SK-N-SH (cell line): Measurements from ENCODE around the gene MAP2K2. TPM values are rescaled to one million over a fixed set of nuclear protein-coding genes. Genes with fewer than 3 reads are reported as not detected.

Experiments used
- CTCF ChIA-PET: fragments of 300-600, 350-600 bp; formaldehyde crosslinking; extraction: SDS; loops from one replicate; lab custom pipeline; 2021; lab: Yijun Ruan, JAX
- POLR2A ChIA-PET: fragments of 350-600 bp; sonication (Branson Sonifier 250); formaldehyde crosslinking; extraction: SDS; loops from one replicate; lab custom pipeline; 2020; ENCODE audit warnings: antibody characterized with exemption, inconsistent platforms; lab: Yijun Ruan, JAX
- DNase-seq: peaks from one replicate; pipeline ENCODE4 v3.0.0; 2012
- H2AFZ ChIP-seq: fragments of 200-600 bp; sonication (generic); 2 replicates; pipeline ENCODE4 v1.8.1; 2016; ENCODE audit warnings: antibody characterized with exemption, mild to moderate bottlenecking, low read depth
- H3F3A ChIP-seq: fragments of 200-600 bp; sonication (generic); replicated peaks from 2 replicates; pipeline ENCODE3; 2016; ENCODE audit warnings: antibody characterized with exemption, mild to moderate bottlenecking; ENCODE audit not compliant: insufficient read depth
- H3K27ac ChIP-seq, 2 experiments: fragments of 200-500 bp in 1 of 2; fragments of 200-600 bp in 1 of 2; sonication (Bioruptor generic) in 1 of 2; sonication (generic), shearing (Covaris generic) in 1 of 2; 2 replicates each; pipeline versions ENCODE4 v1.5.1 to v1.6.1; 2014 to 2016; ENCODE audit warnings: low read depth in 2 of 2, inconsistent platforms in 1 of 2, low read length in 1 of 2, mild to moderate bottlenecking in 1 of 2, mixed read lengths in 1 of 2
- H3K27me3 ChIP-seq: fragments of 200-600 bp; sonication (generic), shearing (Covaris generic); 2 replicates; pipeline ENCODE4 v1.6.1; 2016; ENCODE audit warnings: mixed run types; ENCODE audit not compliant: insufficient read depth
- H3K36me3 ChIP-seq, 2 experiments: fragments of 200-500 bp in 1 of 2; fragments of 200-600 bp in 1 of 2; sonication (Bioruptor generic) in 1 of 2; sonication (generic) in 1 of 2; replicated peaks in 1 of 2; 2 replicates each; pipeline versions ENCODE3 to v1.5.1; 2014 to 2016; ENCODE audit warnings: low read length in 1 of 2, mild to moderate bottlenecking in 1 of 2; ENCODE audit not compliant: insufficient read depth in 2 of 2, control insufficient read depth in 1 of 2
- H3K4me1 ChIP-seq, 2 experiments: fragments of 200-500 bp in 1 of 2; fragments of 200-600 bp in 1 of 2; sonication (Bioruptor generic) in 1 of 2; sonication (generic), shearing (Covaris generic) in 1 of 2; 2 replicates each; pipeline versions ENCODE4 v1.5.1 to v1.6.1; 2014 to 2016; ENCODE audit warnings: low read depth in 1 of 2, low read length in 1 of 2, mixed run types in 1 of 2; ENCODE audit not compliant: insufficient read depth in 2 of 2, control insufficient read depth in 1 of 2
- H3K4me2 ChIP-seq: fragments of 200-600 bp; sonication (generic), shearing (Covaris generic); 2 replicates; pipeline ENCODE4 v1.6.1; 2017; ENCODE audit warnings: mixed run types
- H3K4me3 ChIP-seq, 2 experiments: fragments of 200-500 bp in 1 of 2; fragments of 200-600 bp in 1 of 2; sonication (Bioruptor generic) in 1 of 2; sonication (generic), shearing (Covaris generic) in 1 of 2; 2 replicates each; pipeline versions ENCODE4 v1.5.1 to v1.8.1; 2014 to 2016; ENCODE audit warnings: low read depth in 2 of 2, inconsistent platforms in 1 of 2, low read length in 1 of 2, mild to moderate bottlenecking in 1 of 2, mixed read lengths in 1 of 2, moderate library complexity in 1 of 2
- H3K79me2 ChIP-seq: fragments of 200-600 bp; sonication (generic); 2 replicates; pipeline ENCODE4 v1.8.1; 2017; ENCODE audit warnings: mild to moderate bottlenecking; ENCODE audit not compliant: insufficient read depth
- H3K9ac ChIP-seq: fragments of 200-600 bp; sonication (generic); 2 replicates; pipeline ENCODE4 v1.6.1; 2017; ENCODE audit warnings: mixed run types
- H3K9me2 ChIP-seq: fragments of 200-600 bp; sonication (generic); 2 replicates; pipeline ENCODE4 v1.6.1; 2017; ENCODE audit warnings: mixed run types
- H3K9me3 ChIP-seq: fragments of 200-600 bp; sonication (generic); 2 replicates; pipeline ENCODE4 v1.6.1; 2017; ENCODE audit warnings: mixed run types, mild to moderate bottlenecking, moderate library complexity
- H4K20me1 ChIP-seq: fragments of 200-600 bp; sonication (generic); 2 replicates; pipeline ENCODE4 v1.6.1; 2017; ENCODE audit warnings: mild to moderate bottlenecking, mixed run types; ENCODE audit not compliant: insufficient read depth
- CHD2 ChIP-seq: fragments of 150-350 bp; IDR thresholded peaks from 2 replicates; pipeline ENCODE4 v1.6.1; 2018; ENCODE audit warnings: low read length; ENCODE audit not compliant: partially characterized antibody
- CTCF ChIP-seq: fragments of 200-600 bp; sonication (generic); IDR thresholded peaks from 2 replicates; pipeline ENCODE4 v1.6.1; 2017; ENCODE audit warnings: antibody characterized with exemption, mild to moderate bottlenecking, moderate library complexity
- EZH2phosphoT487 ChIP-seq: fragments of 200-600 bp; sonication (generic); IDR thresholded peaks from 2 replicates; pipeline ENCODE4 v1.6.1; 2017; ENCODE audit warnings: low read depth, mixed run types, mild to moderate bottlenecking, antibody characterized with exemption, moderate library complexity, borderline replicate concordance
- FOXJ3 ChIP-seq: sonication (generic); formaldehyde crosslinking; IDR thresholded peaks from 2 replicates; pipeline ENCODE4 v1.5.1; 2020; ENCODE audit warnings: mild to moderate bottlenecking, missing genetic modification reagents
- GABPA ChIP-seq: IDR thresholded peaks from 2 replicates; pipeline ENCODE4 v1.4.0; 2012; ENCODE audit warnings: low read depth, mild to moderate bottlenecking
- MAX ChIP-seq: IDR thresholded peaks from 2 replicates; pipeline ENCODE4 v1.4.0; 2012; ENCODE audit warnings: low read depth
- MEF2A ChIP-seq: IDR thresholded peaks from 2 replicates; pipeline ENCODE4 v1.4.0; 2012; ENCODE audit warnings: low read depth, borderline replicate concordance
- NFIC ChIP-seq: IDR thresholded peaks from 2 replicates; pipeline ENCODE4 v1.4.0; 2012; ENCODE audit warnings: borderline replicate concordance
- PBX3 ChIP-seq: IDR thresholded peaks from 2 replicates; pipeline ENCODE4; 2012
- RAD21 ChIP-seq: IDR thresholded peaks from 2 replicates; pipeline ENCODE4 v1.6.1; 2012; ENCODE audit warnings: mild to moderate bottlenecking, low read length
- RXRA ChIP-seq: IDR thresholded peaks from 2 replicates; pipeline ENCODE4 v1.4.0; 2012; ENCODE audit warnings: low read depth, mild to moderate bottlenecking, borderline replicate concordance
- TAF1 ChIP-seq: IDR thresholded peaks from 2 replicates; pipeline ENCODE4 v1.6.1; 2012; ENCODE audit warnings: low read depth, mild to moderate bottlenecking, low read length, moderate library complexity, borderline replicate concordance
- TCF12 ChIP-seq: IDR thresholded peaks from 2 replicates; pipeline ENCODE4 v1.4.0; 2012
- USF2 ChIP-seq: fragments of 150-350 bp; IDR thresholded peaks from 2 replicates; pipeline ENCODE4 v1.6.1; 2017; ENCODE audit warnings: antibody characterized with exemption, low read length, low read depth, borderline replicate concordance
- ZBTB33 ChIP-seq: IDR thresholded peaks from 2 replicates; pipeline ENCODE4 v1.4.0; 2012; ENCODE audit warnings: low read depth, borderline replicate concordance
- WGBS: methylation state at CpG from one replicate; pipeline ENCODE4 v1.1.6; 2017; ENCODE audit warnings: low lambda C conversion rate; 5-methylcytosine and 5-hydroxymethylcytosine counted together
- polyA plus RNA-seq, 3 experiments: library from polyadenylated mRNA; depleted of rRNA; stranded (reverse); fragments of >200 nt; gene quantifications; 2 replicates each; pipeline ENCODE4 v1.2.3, GENCODE V29; 2012

The MAP2K2 gene
- polyA plus RNA-seq, 1 of the 3 experiments (the other 2 are of a cell fraction): 114 TPM

GRCh38 chr19:4097501-4097900 is 26.4 kb downstream of the MAP2K2 start (continued):
- no peak for TF ChIP-seq CTCF
- TF ChIP-seq RAD21: no peak
- TF ChIP-seq TAF1: no peak
- TF ChIP-seq PBX3: no peak
- no peak for TF ChIP-seq MAX
- no peak for TF ChIP-seq EZH2phosphoT487
- TF ChIP-seq FOXJ3 (CRISPR knock-in tag): no peak

GRCh38 chr19:4096049-4096892 is 27.7 kb downstream of the MAP2K2 start:
- H3F3A ChIP-seq: no peaks in the 10 kb centered on the region
- H3K79me2 ChIP-seq: no peaks in the 10 kb centered on the region
- no peak overlapping the region for H3K4me3 ChIP-seq
- 94% methylated on average over 21 of the region's 31 CpGs for WGBS
- TF ChIP-seq RXRA (no peak), CHD2 (no peak), NFIC (no peak), ZBTB33 (no peak), CTCF (no peak), GABPA (no peak), USF2 (no peak), FOXJ3 (CRISPR knock-in tag) (no peak), MEF2A (no peak), TCF12 (no peak)
- H3K9me3 ChIP-seq: no peaks in the 10 kb centered on the region
- no peaks in the 10 kb centered on the region for H4K20me1 ChIP-seq
- no peaks in the 10 kb centered on the region for H3K4me1 ChIP-seq
- H3K4me2 ChIP-seq: no peak overlapping the region
- no peak overlapping the region for H3K27ac ChIP-seq
- no peaks in the 10 kb centered on the region for H3K27me3 ChIP-seq
- no peaks in the 10 kb centered on the region for H3K9me2 ChIP-seq
- DNase-seq: no peak
- no peak overlapping the region for H2AFZ ChIP-seq
- ChIA-PET CTCF (interaction anchor here (1.3 kb wide), 1 partner anchor 71 kb away, joined by 3 read pairs; no protein-coding TSS in a partner anchor), POLR2A (interaction anchor here (0.6 kb wide), 1 partner anchor 728 kb away, joined by 5 read pairs; no protein-coding TSS in a partner anchor)
- H3K9ac ChIP-seq: no peak overlapping the region
- peaks cover 4 to 31% of the 10 kb centered on the region in 2 experiments for H3K36me3 ChIP-seq
